ENCODE results near the gene MYO18A.
A peak's percentile ranks its signal among the peaks of the same experiment; 100 is the strongest.

Gene MYO18A

DNA sequence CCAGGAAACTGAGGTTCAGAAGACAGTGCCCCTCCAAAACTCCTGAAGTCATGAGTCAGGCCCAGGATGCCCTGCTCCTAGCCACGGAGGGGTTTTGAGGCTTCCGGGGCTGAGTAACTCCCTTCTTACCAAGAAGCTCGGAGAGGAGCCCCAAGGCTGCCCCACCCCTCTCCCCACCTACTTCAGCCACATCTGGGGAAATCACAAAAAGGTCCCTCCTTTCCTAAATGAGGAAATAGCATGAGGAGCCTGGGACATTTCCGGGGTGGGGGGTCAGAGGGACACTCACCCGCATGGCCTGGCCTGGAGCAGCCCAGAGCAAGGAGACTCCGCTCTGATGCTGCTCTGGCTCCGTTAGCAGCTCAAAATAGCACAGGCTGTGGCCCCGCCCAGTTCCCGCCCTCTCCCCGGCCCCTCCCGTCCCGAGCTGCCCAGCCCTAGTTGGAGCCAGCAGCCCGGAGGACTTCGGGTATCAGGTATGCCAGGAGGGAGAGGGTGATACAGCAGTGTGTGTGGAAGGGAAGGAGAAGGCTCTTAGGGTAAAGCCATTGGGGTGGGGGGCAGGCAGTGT lies 40.1 kb downstream of the MYO18A start:
- TF ChIP-seq, protein P1, sequence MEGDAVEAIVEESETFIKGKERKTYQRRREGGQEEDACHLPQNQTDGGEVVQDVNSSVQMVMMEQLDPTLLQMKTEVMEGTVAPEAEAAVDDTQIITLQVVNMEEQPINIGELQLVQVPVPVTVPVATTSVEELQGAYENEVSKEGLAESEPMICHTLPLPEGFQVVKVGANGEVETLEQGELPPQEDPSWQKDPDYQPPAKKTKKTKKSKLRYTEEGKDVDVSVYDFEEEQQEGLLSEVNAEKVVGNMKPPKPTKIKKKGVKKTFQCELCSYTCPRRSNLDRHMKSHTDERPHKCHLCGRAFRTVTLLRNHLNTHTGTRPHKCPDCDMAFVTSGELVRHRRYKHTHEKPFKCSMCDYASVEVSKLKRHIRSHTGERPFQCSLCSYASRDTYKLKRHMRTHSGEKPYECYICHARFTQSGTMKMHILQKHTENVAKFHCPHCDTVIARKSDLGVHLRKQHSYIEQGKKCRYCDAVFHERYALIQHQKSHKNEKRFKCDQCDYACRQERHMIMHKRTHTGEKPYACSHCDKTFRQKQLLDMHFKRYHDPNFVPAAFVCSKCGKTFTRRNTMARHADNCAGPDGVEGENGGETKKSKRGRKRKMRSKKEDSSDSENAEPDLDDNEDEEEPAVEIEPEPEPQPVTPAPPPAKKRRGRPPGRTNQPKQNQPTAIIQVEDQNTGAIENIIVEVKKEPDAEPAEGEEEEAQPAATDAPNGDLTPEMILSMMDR (conservative IDR thresholded peaks at IDR 0.05; ENCODE audit: low read depth, low read length), result no peak
- peak; percentile 68 for DNase-seq (ENCODE audit: low read depth)
- H3K4me3 ChIP-seq (ENCODE audit: low read depth, low read length), result peak overlapping the region; percentile 36

DNA sequence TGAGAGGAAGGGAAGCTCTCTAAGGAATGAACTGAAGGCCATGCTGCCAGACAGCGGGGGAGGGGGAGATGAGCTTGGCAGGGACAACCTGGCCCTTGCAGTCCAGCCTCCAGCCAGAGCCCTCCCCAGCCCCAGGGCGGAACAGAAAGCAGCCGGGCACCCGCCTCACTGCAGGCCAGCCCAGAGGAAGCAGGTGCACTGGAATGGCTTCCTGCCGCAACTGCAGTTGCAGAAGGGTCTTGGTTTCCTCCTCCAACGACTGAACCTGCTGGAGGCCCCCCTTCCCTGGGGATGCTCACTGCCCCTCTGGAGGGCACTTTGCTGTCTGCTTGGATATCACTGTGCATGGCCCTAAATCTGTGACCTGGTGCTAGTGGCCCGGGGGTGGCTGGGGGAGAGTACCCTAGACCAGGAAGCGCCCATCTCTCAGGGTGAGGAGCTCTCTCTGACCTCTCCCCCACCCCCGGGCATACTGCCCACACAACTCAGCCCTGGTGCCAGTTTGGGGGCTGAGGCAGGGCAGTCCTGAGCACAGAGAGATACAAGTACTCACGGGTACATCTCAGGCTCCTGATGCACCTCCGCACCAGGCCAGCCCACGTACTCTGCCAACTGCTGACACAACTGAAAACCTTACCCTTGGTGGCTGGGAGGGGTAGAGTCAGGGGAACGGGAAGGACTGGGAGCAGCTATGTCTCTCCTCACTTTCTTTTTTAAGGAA lies 41.1 kb downstream of the MYO18A start:
- no peak for DNase-seq (ENCODE audit: low read depth)
- TF ChIP-seq, protein P1 (conservative IDR thresholded peaks at IDR 0.05; ENCODE audit: low read depth, low read length), result no peak
- no peak overlapping the region for H3K4me3 ChIP-seq (ENCODE audit: low read depth, low read length)

DNA sequence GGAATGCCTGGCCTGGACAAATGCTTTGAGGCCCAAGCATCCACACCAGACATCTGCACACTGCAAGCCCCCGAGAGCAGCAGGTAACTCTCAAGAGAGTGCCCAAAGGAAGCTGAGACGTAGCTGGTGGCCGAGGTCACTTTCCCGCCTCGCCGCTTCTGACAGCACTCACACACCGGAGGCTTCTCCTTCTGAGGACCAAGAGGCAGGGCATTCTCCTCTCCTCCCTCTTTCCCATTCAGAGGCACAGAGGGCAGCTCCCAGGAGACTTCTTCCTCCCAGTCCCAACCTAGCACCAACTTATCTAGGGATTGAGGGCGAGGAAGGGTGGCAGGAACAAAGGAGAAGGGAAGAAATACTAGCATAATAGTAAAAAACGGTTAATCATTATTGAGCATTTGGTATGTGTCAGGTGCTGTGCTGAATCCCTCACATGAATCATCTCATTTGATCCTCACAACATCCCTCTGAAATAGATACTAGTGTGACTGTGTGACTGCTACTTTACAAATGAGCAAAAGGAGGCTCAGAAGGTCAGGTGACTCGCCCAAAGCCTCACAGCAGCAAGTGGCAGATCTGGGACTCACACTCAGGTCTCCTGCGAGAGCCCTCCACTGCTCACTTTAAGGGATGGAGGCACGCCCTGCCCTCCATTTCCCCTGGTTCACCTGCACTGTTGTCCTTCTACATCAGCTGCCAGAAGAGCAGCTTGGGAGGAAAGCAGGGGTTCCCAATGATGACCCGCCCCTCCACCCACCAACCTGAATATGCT lies 41.8 kb downstream of the MYO18A start:
- H3K4me3 ChIP-seq (ENCODE audit: low read depth, low read length), result no peak overlapping the region
- TF ChIP-seq, protein P1 (conservative IDR thresholded peaks at IDR 0.05; ENCODE audit: low read depth, low read length), result no peak
- DNase-seq (ENCODE audit: low read depth), result no peak

DNA sequence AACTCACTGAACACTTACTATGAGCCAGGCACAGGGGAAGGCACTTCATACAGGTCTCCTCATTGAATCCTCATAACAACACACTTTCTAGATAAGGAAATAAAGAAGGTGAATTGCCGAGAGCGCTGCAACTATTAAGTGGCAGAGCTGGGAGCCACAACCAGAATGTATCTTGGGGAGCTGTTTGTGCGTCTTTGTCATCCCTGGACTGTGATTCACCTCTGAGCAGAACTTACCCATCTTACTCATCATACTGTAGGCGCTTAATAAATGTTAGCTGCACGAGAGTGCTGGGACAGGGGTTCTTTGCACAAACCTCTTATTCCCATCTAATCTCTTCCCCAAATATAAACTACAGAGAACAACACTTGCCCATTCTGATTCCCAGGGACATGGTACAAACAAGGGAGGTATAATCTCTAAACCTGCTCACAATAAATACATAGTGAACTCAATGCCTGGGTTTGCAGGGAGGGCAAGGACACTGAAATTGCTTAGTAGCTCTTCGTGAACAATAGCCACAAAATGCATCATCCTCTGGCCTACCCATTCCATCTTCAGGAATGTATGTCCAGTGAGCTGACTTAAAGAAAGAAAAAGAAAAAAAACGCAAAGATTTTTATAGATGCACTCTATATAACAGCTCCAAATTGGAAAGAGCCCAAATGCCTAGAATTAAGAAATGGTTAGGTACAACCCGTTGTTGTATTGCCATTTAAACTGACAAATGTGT lies 43.0 kb downstream of the MYO18A start:
- DNase-seq (ENCODE audit: low read depth), result no peak

DNA sequence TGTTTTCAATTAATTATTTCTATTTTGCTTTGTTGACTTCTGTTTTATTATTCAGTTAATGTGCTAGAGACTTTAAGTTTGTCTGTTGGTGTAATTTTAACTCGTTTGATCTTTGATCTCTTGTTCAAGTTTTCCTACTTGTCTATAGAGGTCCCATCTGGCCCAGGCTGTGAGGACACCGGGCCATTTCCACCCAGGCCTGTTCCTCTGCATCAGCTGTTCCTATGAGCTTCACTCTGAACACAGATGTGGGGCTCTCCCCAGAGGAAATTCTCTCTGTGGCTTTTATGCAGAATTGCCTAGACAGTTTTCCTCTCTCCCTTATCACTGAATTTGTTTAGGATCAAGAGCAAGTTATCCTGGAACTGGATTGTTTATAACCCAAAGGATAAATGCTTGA lies 44.7 kb downstream of the MYO18A start:
- H3K4me3 ChIP-seq (ENCODE audit: low read depth, low read length), result no peak overlapping the region
- TF ChIP-seq, protein P1 (conservative IDR thresholded peaks at IDR 0.05; ENCODE audit: low read depth, low read length), result no peak
- no peak for DNase-seq (ENCODE audit: low read depth)

More for the DNA sequence above, 43.0 kb downstream of the MYO18A start:
- TF ChIP-seq, protein P1 (conservative IDR thresholded peaks at IDR 0.05; ENCODE audit: low read depth, low read length), result no peak
- H3K4me3 ChIP-seq (ENCODE audit: low read depth, low read length), result no peak overlapping the region

DNA sequence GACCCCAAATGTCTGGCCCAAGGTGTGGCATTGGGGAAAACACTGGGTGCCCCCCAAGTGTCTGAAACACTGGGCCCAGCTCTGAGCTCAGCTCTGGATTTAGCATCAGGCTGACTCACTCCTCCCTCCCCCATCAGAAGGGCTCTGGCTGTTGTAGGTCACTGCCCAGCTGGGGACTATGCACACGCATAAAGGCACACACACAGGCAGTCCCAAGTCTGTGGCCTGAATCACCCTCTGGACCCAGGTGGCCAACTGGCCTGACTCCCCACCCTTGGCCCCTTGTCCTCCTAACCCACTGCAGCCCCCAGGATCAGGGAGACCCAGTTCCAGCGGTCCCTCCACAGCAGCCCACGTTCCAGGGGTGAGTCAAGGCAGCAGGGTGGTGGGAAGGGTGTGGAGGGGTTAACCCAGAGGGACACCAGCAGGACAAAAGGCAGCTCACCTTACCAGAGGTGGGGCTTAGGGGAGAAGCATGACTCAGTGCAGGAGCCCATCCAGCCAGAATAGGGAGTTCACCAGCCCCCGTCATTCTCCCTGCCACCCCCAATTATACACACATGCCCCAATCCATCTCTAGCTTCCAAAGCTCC lies 47.0 kb downstream of the MYO18A start:
- peak; percentile 73 for DNase-seq (ENCODE audit: low read depth)
- no peak overlapping the region for H3K4me3 ChIP-seq (ENCODE audit: low read depth, low read length)
- TF ChIP-seq, protein P1 (conservative IDR thresholded peaks at IDR 0.05; ENCODE audit: low read depth, low read length), result no peak

Measured in choroid plexus epithelial cell (primary cell).